KMS-11 (cell line): ENCODE measurements around the gene TPRG1.

Source experiments
- H2AFZ ChIP-seq: fragments of 200-600 bp; sonication (generic); 2 replicates; pipeline ENCODE4 v1.6.1; 2016; ENCODE audit warnings: antibody characterized with exemption, mixed run types, low read depth
- H3K27ac ChIP-seq: fragments of 200-600 bp; sonication (generic); 2 replicates; pipeline ENCODE4 v1.6.1; 2016; ENCODE audit warnings: mild to moderate bottlenecking, mixed run types
- H3K27me3 ChIP-seq: fragments of 200-600 bp; sonication (generic); 2 replicates; pipeline ENCODE4 v1.6.1; 2017; ENCODE audit warnings: mild to moderate bottlenecking, low read depth, mixed run types, moderate library complexity; ENCODE audit not compliant: insufficient read depth
- H3K36me3 ChIP-seq: fragments of 200-600 bp; sonication (generic); 2 replicates; pipeline ENCODE4 v1.6.1; 2017; ENCODE audit warnings: mild to moderate bottlenecking, mixed run types; ENCODE audit not compliant: insufficient read depth
- H3K4me1 ChIP-seq: fragments of 200-600 bp; sonication (generic); 2 replicates; pipeline ENCODE4 v1.6.1; 2016; ENCODE audit warnings: mild to moderate bottlenecking, low read depth, mixed run types; ENCODE audit not compliant: poor library complexity, severe bottlenecking
- H3K4me2 ChIP-seq: fragments of 200-600 bp; sonication (generic); 2 replicates; pipeline ENCODE4 v1.7.0; 2016; ENCODE audit warnings: mild to moderate bottlenecking, mixed run types
- H3K4me3 ChIP-seq: fragments of 200-600 bp; sonication (generic); IDR thresholded peaks from 2 replicates; pipeline ENCODE4 v1.6.1; 2017; ENCODE audit warnings: low read depth, low read length, mixed read lengths; ENCODE audit not compliant: insufficient read depth
- H3K79me2 ChIP-seq: fragments of 200-600 bp; sonication (generic); 2 replicates; pipeline ENCODE4 v1.6.1; 2016; ENCODE audit warnings: low read depth, mixed run types; ENCODE audit not compliant: insufficient read depth
- H3K9ac ChIP-seq: fragments of 200-600 bp; sonication (generic); 2 replicates; pipeline ENCODE4 v1.6.1; 2016; ENCODE audit warnings: mild to moderate bottlenecking, mixed run types
- H4K20me1 ChIP-seq: fragments of 200-600 bp; sonication (generic); 2 replicates; pipeline ENCODE4 v1.6.1; 2016; ENCODE audit warnings: mild to moderate bottlenecking, mixed run types; ENCODE audit not compliant: insufficient read depth
- TF ChIP-seq, protein P1 (sequence below): fragments of 200-600 bp; sonication (generic); conservative IDR thresholded peaks from 2 replicates; pipeline ENCODE4 v1.6.1; 2017; ENCODE audit warnings: low read depth, mild to moderate bottlenecking, antibody characterized with exemption, low read length, moderate library complexity, mixed read lengths

Gene TPRG1, protein sequence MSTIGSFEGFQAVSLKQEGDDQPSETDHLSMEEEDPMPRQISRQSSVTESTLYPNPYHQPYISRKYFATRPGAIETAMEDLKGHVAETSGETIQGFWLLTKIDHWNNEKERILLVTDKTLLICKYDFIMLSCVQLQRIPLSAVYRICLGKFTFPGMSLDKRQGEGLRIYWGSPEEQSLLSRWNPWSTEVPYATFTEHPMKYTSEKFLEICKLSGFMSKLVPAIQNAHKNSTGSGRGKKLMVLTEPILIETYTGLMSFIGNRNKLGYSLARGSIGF

DNA sequence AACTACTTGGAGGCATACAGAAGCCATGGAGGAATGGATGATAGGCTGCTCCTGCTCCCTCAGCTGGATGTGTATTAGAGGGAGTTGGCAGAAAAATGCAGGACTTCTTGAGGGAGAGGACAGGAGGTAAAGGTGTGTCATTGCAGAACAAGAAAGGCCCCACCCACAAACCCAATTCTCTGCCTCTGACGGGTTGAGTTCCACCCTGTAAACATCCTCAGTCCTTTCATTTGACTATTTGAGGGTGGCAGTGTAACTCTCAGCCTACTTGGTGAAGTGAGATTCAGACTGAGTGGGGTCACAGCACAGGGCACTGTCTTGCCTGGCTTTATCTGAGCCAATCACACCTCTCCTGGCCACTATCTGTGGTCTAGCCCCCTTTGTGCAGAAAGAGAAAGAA lies at the start of gene TPRG1:
Gene TPRG1, plus strand, starts transcription at position 265 of the 400 bp plus-strand sequence. CDS start 35,414 bp downstream, outside the sequence.
- Histone ChIP-seq H3K36me3 (no peaks in the 10 kb centered on the region), H3K4me2 (no peak within 1 kb of the TSS), H3K4me1 (no peaks in the 10 kb centered on the region), H3K9ac (no peak within 1 kb of the TSS), H3K27me3 (no peaks in the 10 kb centered on the region), H2AFZ (no peak within 1 kb of the TSS), H3K4me3 (no peak within 1 kb of the TSS), H4K20me1 (no peaks in the 10 kb centered on the region), H3K27ac (no peak within 1 kb of the TSS), H3K79me2 (no peaks in the 10 kb centered on the region)
- TF ChIP-seq, protein P1, sequence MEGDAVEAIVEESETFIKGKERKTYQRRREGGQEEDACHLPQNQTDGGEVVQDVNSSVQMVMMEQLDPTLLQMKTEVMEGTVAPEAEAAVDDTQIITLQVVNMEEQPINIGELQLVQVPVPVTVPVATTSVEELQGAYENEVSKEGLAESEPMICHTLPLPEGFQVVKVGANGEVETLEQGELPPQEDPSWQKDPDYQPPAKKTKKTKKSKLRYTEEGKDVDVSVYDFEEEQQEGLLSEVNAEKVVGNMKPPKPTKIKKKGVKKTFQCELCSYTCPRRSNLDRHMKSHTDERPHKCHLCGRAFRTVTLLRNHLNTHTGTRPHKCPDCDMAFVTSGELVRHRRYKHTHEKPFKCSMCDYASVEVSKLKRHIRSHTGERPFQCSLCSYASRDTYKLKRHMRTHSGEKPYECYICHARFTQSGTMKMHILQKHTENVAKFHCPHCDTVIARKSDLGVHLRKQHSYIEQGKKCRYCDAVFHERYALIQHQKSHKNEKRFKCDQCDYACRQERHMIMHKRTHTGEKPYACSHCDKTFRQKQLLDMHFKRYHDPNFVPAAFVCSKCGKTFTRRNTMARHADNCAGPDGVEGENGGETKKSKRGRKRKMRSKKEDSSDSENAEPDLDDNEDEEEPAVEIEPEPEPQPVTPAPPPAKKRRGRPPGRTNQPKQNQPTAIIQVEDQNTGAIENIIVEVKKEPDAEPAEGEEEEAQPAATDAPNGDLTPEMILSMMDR = no peak

DNA sequence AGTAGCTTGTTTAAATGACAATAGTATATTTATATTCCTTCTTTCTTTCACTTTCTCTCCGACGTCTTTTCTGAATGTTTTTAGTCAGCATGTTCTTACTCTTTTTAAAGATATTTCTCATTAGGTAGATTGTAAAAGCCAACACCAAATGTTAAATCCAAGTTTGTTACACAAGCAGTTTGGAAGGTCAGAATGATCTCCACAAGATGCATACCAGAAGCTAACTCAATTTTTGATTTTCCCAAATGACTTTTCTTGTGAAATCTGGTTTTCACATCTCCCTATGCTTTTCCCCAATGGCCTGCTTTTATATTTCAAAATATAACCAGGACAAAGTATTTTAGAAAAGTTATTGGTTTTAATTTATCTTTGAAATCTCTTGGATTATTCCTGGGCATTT lies 49.7 kb upstream of the TPRG1 start:
- Histone ChIP-seq H3K4me1 (no peaks in the 10 kb centered on the region), H3K9ac (no peak overlapping the region), H3K27me3 (no peaks in the 10 kb centered on the region), H3K4me2 (no peak overlapping the region), H4K20me1 (no peaks in the 10 kb centered on the region), H2AFZ (no peak overlapping the region), H3K36me3 (no peaks in the 10 kb centered on the region), H3K4me3 (no peak overlapping the region), H3K27ac (no peak overlapping the region), H3K79me2 (no peaks in the 10 kb centered on the region)
- TF ChIP-seq, protein P1 = no peak

DNA sequence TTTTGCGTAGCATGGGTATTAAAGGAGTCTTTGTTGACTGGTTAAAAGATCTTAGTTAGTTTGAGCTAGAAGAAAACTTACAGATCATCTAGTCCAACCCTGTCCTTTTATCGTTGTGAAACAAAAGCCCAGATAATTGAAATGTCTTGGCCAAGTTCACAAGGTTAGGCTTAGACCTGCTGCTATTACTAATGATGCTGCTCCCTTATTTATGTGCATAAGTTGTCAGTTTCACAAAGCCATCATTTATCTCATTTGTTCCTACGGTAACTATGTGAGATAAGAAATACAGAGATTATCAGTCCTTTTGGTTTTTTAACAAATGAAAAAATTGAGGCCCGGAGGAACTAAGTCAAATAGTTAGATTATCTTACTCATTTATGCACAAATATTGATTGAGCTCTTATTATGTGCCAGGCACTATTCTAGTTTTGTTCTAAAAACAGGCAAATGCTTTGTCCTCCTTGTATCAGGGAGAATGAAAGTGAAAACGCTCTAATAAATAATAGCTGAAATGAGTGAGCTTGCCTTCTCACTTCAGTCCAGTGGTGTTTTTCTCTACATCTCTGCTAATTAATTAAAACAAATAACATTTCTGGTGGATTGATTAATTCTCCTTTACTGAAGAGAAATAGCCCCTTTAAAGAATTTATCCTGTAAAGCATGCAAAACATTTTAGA lies 49.1 kb upstream of the TPRG1 start:
- Histone ChIP-seq H3K36me3 (no peaks in the 10 kb centered on the region), H3K27me3 (no peaks in the 10 kb centered on the region), H4K20me1 (no peaks in the 10 kb centered on the region), H3K4me1 (no peaks in the 10 kb centered on the region), H3K4me2 (no peak overlapping the region), H2AFZ (no peak overlapping the region), H3K9ac (no peak overlapping the region), H3K4me3 (no peak overlapping the region), H3K79me2 (no peaks in the 10 kb centered on the region), H3K27ac (no peak overlapping the region)
- TF ChIP-seq, protein P1 = no peak

DNA sequence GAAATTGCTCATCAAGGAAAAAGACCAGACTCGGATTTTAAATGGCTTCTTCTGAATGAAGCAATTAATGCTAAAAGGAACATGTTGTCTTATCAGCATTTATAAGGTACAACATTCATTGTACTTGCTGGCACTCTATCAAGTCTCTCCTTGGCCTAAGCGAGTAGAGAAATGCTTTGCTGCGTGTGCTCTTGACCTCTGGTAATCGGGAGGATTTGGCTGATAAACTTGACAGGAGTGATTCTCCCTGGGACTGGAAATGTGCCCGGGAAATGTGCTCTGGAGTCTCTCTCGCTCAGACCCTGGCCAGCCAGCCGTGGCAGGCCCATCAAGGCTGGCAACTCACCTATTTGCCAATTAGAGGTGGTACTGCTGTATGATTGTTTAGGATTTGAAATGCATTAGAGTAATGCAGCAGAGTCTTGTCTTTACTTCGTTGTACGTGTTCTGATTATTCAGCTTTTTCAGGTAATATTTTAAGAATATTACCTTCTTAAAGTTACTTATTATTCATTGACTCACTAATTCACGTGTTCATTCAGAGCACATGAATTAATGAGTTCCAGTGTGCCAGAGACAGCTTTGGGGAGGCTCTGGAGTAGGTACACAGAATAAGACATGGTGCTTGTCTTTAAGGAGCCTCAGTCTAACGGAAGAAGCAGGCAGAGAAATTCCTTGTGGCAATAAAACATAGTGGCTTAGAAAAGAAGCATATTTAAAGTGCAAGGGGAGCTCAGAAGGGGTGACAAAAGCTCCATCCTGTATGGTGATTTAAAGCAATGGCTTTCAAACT lies 48.0 kb upstream of the TPRG1 start:
- no peak overlapping the region for H3K27ac ChIP-seq
- H3K79me2 ChIP-seq = no peaks in the 10 kb centered on the region
- H3K4me2 ChIP-seq = no peak overlapping the region
- TF ChIP-seq, protein P1 = no peak
- H3K4me1 ChIP-seq = no peaks in the 10 kb centered on the region
- H3K36me3 ChIP-seq = no peaks in the 10 kb centered on the region
- H4K20me1 ChIP-seq = no peaks in the 10 kb centered on the region
- H2AFZ ChIP-seq = no peak overlapping the region
- no peak overlapping the region for H3K9ac ChIP-seq
- no peak overlapping the region for H3K4me3 ChIP-seq
- H3K27me3 ChIP-seq = no peaks in the 10 kb centered on the region
